ENCODE results near the gene IRAK2. TPM values are rescaled to one million over a fixed set of nuclear protein-coding genes. Genes with fewer than 3 reads are reported as not detected.
"Not testable (repeated sequence)": the region's sequence is repeated elsewhere in the genome, so short reads cannot be mapped to it uniquely, and the experiment has no call there.

IRAK2 gene
- total and polyA plus RNA-seq, 2 donors (not counting 1 experiment from before 2014, with no cell fraction given), result 1.5 to 6.6 TPM

GRCh38 chr3:10268116-10268515, 103.4 kb downstream of the IRAK2 start:
- H4K20me1 ChIP-seq (ENCODE audit: control insufficient read depth, extremely low read depth, insufficient read depth, low read length), result no peaks in the 10 kb centered on the region

GRCh38 chr3:10268930-10269329, 104.2 kb downstream of the IRAK2 start:
- Histone ChIP-seq H2AFZ (ENCODE audit: low read length) (no peak overlapping the region), H3K4me3 (replicated peaks in 1 of 4; ENCODE audit: control extremely low read depth in 1 of 4, insufficient read depth in 1 of 4, low read depth in 3 of 4, low read length in 4 of 4) (no peak overlapping the region), H3K9me3 (ENCODE audit: control insufficient read depth, insufficient read depth, low read depth, low read length) (no peaks in the 10 kb centered on the region), H3K36me3 (ENCODE audit: control insufficient read depth, insufficient read depth, low read length) (peaks cover 3% of the 10 kb centered on the region), H3K79me2 (ENCODE audit: control insufficient read depth, insufficient read depth, low read length) (peaks cover 19% of the 10 kb centered on the region), H4K20me1 (ENCODE audit: control insufficient read depth, extremely low read depth, insufficient read depth, low read length) (no peaks in the 10 kb centered on the region), H3K27ac (ENCODE audit: insufficient read depth, low read length) (no peak overlapping the region), H3K4me1 (ENCODE audit: control insufficient read depth, extremely low read depth, insufficient read depth, low read length) (no peaks in the 10 kb centered on the region), H3K4me2 (ENCODE audit: extremely low read depth, insufficient read depth, low read length) (no peak overlapping the region), H3K9ac (ENCODE audit: insufficient read depth, low read length) (no peak overlapping the region), H3K27me3 (ENCODE audit: control insufficient read depth, insufficient read depth, low read length) (no peaks in the 10 kb centered on the region)
- TF ChIP-seq CTCF (conservative IDR thresholded peaks at IDR 0.05 in 1 of 2, IDR thresholded peaks at IDR 0.05 in 1 of 2; ENCODE audit: low read depth in 1 of 2, low read length in 2 of 2) (no peak), EZH2 (IDR thresholded peaks at IDR 0.05; ENCODE audit: low read length, missing control alignments) (no peak)
- DNase-seq (ENCODE audit: low read depth in 2 of 2), result no peak

More at GRCh38 chr3:10268116-10268515, 103.4 kb downstream of the IRAK2 start:
- no peak overlapping the region for H3K4me2 ChIP-seq (ENCODE audit: extremely low read depth, insufficient read depth, low read length)
- peaks cover 3% of the 10 kb centered on the region for H3K36me3 ChIP-seq (ENCODE audit: control insufficient read depth, insufficient read depth, low read length)
- no peak overlapping the region for H2AFZ ChIP-seq (ENCODE audit: low read length)
- no peaks in the 10 kb centered on the region for H3K4me1 ChIP-seq (ENCODE audit: control insufficient read depth, extremely low read depth, insufficient read depth, low read length)
- no peak for DNase-seq (ENCODE audit: low read depth in 2 of 2)
- peaks cover 19% of the 10 kb centered on the region for H3K79me2 ChIP-seq (ENCODE audit: control insufficient read depth, insufficient read depth, low read length)
- H3K27me3 ChIP-seq (ENCODE audit: control insufficient read depth, insufficient read depth, low read length), result no peaks in the 10 kb centered on the region
- no peak overlapping the region for H3K27ac ChIP-seq (ENCODE audit: insufficient read depth, low read length)
- H3K9ac ChIP-seq (ENCODE audit: insufficient read depth, low read length), result no peak overlapping the region
- TF ChIP-seq EZH2 (IDR thresholded peaks at IDR 0.05; ENCODE audit: low read length, missing control alignments) (no peak), CTCF (conservative IDR thresholded peaks at IDR 0.05 in 1 of 2, IDR thresholded peaks at IDR 0.05 in 1 of 2; ENCODE audit: low read depth in 1 of 2, low read length in 2 of 2) (no peak)
- H3K9me3 ChIP-seq (ENCODE audit: control insufficient read depth, insufficient read depth, low read depth, low read length), result no peaks in the 10 kb centered on the region
- no peak overlapping the region for H3K4me3 ChIP-seq (replicated peaks in 1 of 4; ENCODE audit: control extremely low read depth in 1 of 4, insufficient read depth in 1 of 4, low read depth in 3 of 4, low read length in 4 of 4)

GRCh38 chr3:10269443-10269842, 104.7 kb downstream of the IRAK2 start:
- DNase-seq (ENCODE audit: low read depth in 2 of 2), result no peak
- H3K9ac ChIP-seq (ENCODE audit: insufficient read depth, low read length), result no peak overlapping the region
- H4K20me1 ChIP-seq (ENCODE audit: control insufficient read depth, extremely low read depth, insufficient read depth, low read length), result no peaks in the 10 kb centered on the region
- H3K79me2 ChIP-seq (ENCODE audit: control insufficient read depth, insufficient read depth, low read length), result peaks cover 17% of the 10 kb centered on the region
- no peak overlapping the region for H2AFZ ChIP-seq (ENCODE audit: low read length)
- no peaks in the 10 kb centered on the region for H3K4me1 ChIP-seq (ENCODE audit: control insufficient read depth, extremely low read depth, insufficient read depth, low read length)
- H3K4me2 ChIP-seq (ENCODE audit: extremely low read depth, insufficient read depth, low read length), result no peak overlapping the region
- H3K27ac ChIP-seq (ENCODE audit: insufficient read depth, low read length), result no peak overlapping the region
- H3K4me3 ChIP-seq (replicated peaks in 1 of 4; ENCODE audit: control extremely low read depth in 1 of 4, insufficient read depth in 1 of 4, low read depth in 3 of 4, low read length in 4 of 4), result no peak overlapping the region
- no peaks in the 10 kb centered on the region for H3K9me3 ChIP-seq (ENCODE audit: control insufficient read depth, insufficient read depth, low read depth, low read length)
- H3K27me3 ChIP-seq (ENCODE audit: control insufficient read depth, insufficient read depth, low read length), result no peaks in the 10 kb centered on the region
- H3K36me3 ChIP-seq (ENCODE audit: control insufficient read depth, insufficient read depth, low read length), result peaks cover 3% of the 10 kb centered on the region
- TF ChIP-seq CTCF (conservative IDR thresholded peaks at IDR 0.05 in 1 of 2, IDR thresholded peaks at IDR 0.05 in 1 of 2; ENCODE audit: low read depth in 1 of 2, low read length in 2 of 2) (no peak), EZH2 (IDR thresholded peaks at IDR 0.05; ENCODE audit: low read length, missing control alignments) (no peak)

- not testable (repeated sequence) for DNase-seq (ENCODE audit: low read depth in 2 of 2); H3K27ac ChIP-seq (ENCODE audit: insufficient read depth, low read length); H3K4me2 ChIP-seq (ENCODE audit: extremely low read depth, insufficient read depth, low read length); H2AFZ ChIP-seq (ENCODE audit: low read length); H3K9me3 ChIP-seq (ENCODE audit: control insufficient read depth, insufficient read depth, low read depth, low read length); H3K27me3 ChIP-seq (ENCODE audit: control insufficient read depth, insufficient read depth, low read length); H3K4me1 ChIP-seq (ENCODE audit: control insufficient read depth, extremely low read depth, insufficient read depth, low read length); H4K20me1 ChIP-seq (ENCODE audit: control insufficient read depth, extremely low read depth, insufficient read depth, low read length); H3K4me3 ChIP-seq (replicated peaks in 1 of 4; ENCODE audit: control extremely low read depth in 1 of 4, insufficient read depth in 1 of 4, low read depth in 3 of 4, low read length in 4 of 4); H3K9ac ChIP-seq (ENCODE audit: insufficient read depth, low read length); H3K36me3 ChIP-seq (ENCODE audit: control insufficient read depth, insufficient read depth, low read length)
- peaks cover 15% of the 10 kb centered on the region for H3K79me2 ChIP-seq (ENCODE audit: control insufficient read depth, insufficient read depth, low read length)
These were observed 107.8 kb downstream of the IRAK2 start for GRCh38 chr3:10272476-10272875.

Data from fibroblast of lung (primary cell).